ENCODE measurements around the gene CHRM4.

CHRM4 gene

DNA sequence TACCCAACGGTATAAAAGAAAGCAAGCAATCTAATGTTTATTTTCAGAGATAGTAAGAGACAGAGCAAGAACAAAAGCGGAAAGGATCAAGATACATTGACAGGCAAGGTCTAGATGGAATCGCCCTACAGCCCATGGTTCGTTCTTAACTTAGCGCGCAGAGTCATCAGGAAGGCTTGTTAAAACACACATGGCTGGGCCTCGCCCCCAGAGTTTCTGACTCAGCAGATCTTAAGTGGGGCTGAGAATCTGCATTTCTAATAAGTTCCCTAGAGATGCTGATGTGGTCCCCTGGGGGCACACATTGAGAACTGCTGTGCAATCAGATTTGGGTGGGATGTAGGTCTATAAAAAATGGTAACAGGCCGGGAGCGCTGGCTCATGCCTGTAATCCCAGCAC lies 35.8 kb upstream of the CHRM4 start:
- H3K27me3 ChIP-seq (replicated peaks in 2 of 5; ENCODE audit: control insufficient read depth in 4 of 5, insufficient read depth in 5 of 5, low read length in 4 of 5): no peaks in the 10 kb centered on the region
- no peak overlapping the region for H3K27ac ChIP-seq (ENCODE audit: insufficient read depth in 1 of 2, low read depth in 1 of 2, low read length in 2 of 2, poor library complexity in 1 of 2, severe bottlenecking in 2 of 2)
- peaks cover 0 to 31% (median 23%) of the 10 kb centered on the region in 4 experiments for H3K36me3 ChIP-seq (ENCODE audit: control insufficient read depth in 4 of 4, insufficient read depth in 4 of 4, low read length in 3 of 4)
- no peak overlapping the region for H3K4me3 ChIP-seq (ENCODE audit: control insufficient read depth in 1 of 7, extremely low read depth in 1 of 7, insufficient read depth in 4 of 7, low read depth in 2 of 7, low read length in 6 of 7)
- ChIA-PET CTCF (no interaction called here), POLR2A (no interaction called here)
- peak in 2 of 3 donors; percentile 13 to 32 for DNase-seq
- H3K9me3 ChIP-seq (ENCODE audit: control extremely low read depth in 1 of 5, control insufficient read depth in 4 of 5, insufficient read depth in 2 of 5, low read depth in 1 of 5, low read length in 4 of 5): no peaks in the 10 kb centered on the region
- WGBS (ENCODE audit: insufficient coverage): 98% methylated on average over 8 of the region's 9 CpGs
- H3K4me1 ChIP-seq (ENCODE audit: control extremely low read depth in 1 of 4, control insufficient read depth in 4 of 4, insufficient read depth in 4 of 4, low read length in 3 of 4): no peaks in the 10 kb centered on the region

DNA sequence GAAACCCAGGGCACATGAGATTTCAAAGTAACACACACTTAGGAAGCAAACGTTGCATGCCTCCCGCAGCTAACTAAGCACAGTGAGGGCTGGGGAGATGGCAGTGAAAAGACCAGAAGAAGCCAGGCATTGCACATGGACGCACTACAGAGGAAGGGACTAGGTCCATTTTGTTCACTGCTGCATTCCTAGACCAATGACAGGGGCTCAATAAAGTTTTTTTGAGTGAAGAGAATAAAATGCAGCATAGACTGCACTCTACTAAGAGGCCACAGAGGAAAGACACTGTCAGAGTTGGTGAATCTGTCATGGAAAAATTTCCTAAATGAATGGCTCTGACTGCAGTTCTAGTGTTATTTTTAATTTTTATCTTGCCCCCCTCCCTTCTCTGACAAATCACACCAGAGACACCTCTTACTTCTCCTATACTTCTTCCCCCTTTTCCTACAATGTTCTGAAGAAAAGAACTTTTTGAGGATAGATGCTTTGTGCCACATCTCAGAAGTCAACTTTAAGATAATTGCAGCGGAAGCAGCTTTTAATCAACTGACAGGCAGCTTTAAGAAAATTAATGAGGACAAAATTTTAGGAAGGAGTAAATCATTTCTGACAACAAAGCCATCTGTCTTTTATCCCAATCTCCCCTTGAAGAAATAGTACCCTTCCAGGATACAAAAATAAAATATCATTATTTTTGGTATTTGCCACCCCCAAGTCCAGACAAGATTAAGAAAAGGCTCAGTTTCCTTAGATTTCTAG lies 34.8 kb upstream of the CHRM4 start:
- Histone ChIP-seq H3K9me3 (ENCODE audit: control extremely low read depth in 1 of 5, control insufficient read depth in 4 of 5, insufficient read depth in 2 of 5, low read depth in 1 of 5, low read length in 4 of 5) (no peaks in the 10 kb centered on the region), H3K36me3 (ENCODE audit: control insufficient read depth in 4 of 4, insufficient read depth in 4 of 4, low read length in 3 of 4) (peaks cover 2 to 36% (median 25%) of the 10 kb centered on the region in 4 experiments), H3K27ac (ENCODE audit: insufficient read depth in 1 of 2, low read depth in 1 of 2, low read length in 2 of 2, poor library complexity in 1 of 2, severe bottlenecking in 2 of 2) (peak overlapping the region in 1 of 2 experiments; percentile 37), H3K27me3 (replicated peaks in 2 of 5; ENCODE audit: control insufficient read depth in 4 of 5, insufficient read depth in 5 of 5, low read length in 4 of 5) (no peaks in the 10 kb centered on the region), H3K4me1 (ENCODE audit: control extremely low read depth in 1 of 4, control insufficient read depth in 4 of 4, insufficient read depth in 4 of 4, low read length in 3 of 4) (no peaks in the 10 kb centered on the region), H3K4me3 (ENCODE audit: control insufficient read depth in 1 of 7, extremely low read depth in 1 of 7, insufficient read depth in 4 of 7, low read depth in 2 of 7, low read length in 6 of 7) (no peak overlapping the region)
- DNase-seq: peak in 2 of 3 donors; percentile 27 to 45
- POLR2A ChIA-PET: no interaction called here
- CTCF ChIA-PET: no interaction called here
- WGBS (ENCODE audit: insufficient coverage): 100% methylated on average over 2 of the region's 4 CpGs

DNA sequence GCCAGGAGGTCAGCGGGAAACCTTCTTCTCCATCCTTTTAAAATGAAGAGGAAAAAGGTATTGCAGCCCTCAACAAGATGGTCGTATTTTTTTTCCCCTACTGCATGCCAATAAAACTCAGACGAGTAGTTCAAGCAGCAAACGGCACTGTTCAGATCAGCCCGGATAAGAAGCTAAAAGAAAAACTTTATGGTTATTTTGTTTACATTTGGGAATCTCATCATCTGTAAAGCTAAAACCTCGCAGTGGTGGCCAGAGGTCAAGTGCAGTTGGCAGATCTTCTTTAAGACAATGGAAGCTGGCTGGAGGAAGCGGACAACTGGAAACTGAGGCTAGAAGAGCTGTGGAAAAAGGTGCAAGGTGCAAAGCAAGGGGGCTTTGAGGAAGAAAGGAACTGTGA lies 31.0 kb upstream of the CHRM4 start:
- Histone ChIP-seq H3K36me3 (ENCODE audit: control insufficient read depth in 4 of 4, insufficient read depth in 4 of 4, low read length in 3 of 4) (peaks cover 3 to 24% (median 17%) of the 10 kb centered on the region in 4 experiments), H3K27ac (ENCODE audit: insufficient read depth in 1 of 2, low read depth in 1 of 2, low read length in 2 of 2, poor library complexity in 1 of 2, severe bottlenecking in 2 of 2) (no peak overlapping the region), H3K9me3 (ENCODE audit: control extremely low read depth in 1 of 5, control insufficient read depth in 4 of 5, insufficient read depth in 2 of 5, low read depth in 1 of 5, low read length in 4 of 5) (no peaks in the 10 kb centered on the region), H3K4me3 (ENCODE audit: control insufficient read depth in 1 of 7, extremely low read depth in 1 of 7, insufficient read depth in 4 of 7, low read depth in 2 of 7, low read length in 6 of 7) (no peak overlapping the region), H3K27me3 (replicated peaks in 2 of 5; ENCODE audit: control insufficient read depth in 4 of 5, insufficient read depth in 5 of 5, low read length in 4 of 5) (no peaks in the 10 kb centered on the region), H3K4me1 (ENCODE audit: control extremely low read depth in 1 of 4, control insufficient read depth in 4 of 4, insufficient read depth in 4 of 4, low read length in 3 of 4) (no peaks in the 10 kb centered on the region)
- ChIA-PET CTCF (no interaction called here), POLR2A (no interaction called here)
- WGBS (ENCODE audit: insufficient coverage): 94% methylated on average over 3 of the region's 7 CpGs
- DNase-seq: no peak

DNA sequence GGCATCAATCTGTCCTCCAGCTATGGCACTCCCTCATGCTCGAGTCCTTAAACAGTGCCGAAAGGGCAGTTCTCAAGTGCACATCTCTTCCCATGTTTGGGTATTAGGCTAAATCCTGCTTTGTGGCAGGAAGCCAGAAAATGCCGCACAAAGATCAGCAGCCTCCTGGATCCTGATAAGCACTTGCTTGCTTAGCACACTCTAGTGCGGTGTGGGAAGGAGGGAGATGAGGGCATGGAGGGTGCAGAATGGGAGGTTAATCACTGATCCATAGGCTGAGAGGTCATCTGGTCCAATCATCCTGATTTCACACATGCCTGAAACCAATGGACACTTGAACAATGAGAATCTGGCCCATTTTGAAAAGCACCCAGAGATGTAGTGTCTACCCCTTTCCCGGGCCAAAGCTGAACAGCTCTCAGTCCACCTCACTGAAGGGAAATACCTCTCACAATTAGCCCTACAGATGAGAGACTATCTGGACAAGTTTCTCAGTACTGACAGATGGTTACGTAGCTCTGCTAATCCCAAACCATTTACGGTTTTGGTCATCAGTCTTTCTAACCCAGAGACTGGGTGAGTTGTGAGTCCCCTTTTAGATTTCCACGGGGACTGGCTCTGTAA lies 29.8 kb upstream of the CHRM4 start:
- Histone ChIP-seq H3K4me3 (ENCODE audit: control insufficient read depth in 1 of 7, extremely low read depth in 1 of 7, insufficient read depth in 4 of 7, low read depth in 2 of 7, low read length in 6 of 7) (no peak overlapping the region), H3K36me3 (ENCODE audit: control insufficient read depth in 4 of 4, insufficient read depth in 4 of 4, low read length in 3 of 4) (peaks cover 4 to 31% (median 21%) of the 10 kb centered on the region in 4 experiments), H3K9me3 (ENCODE audit: control extremely low read depth in 1 of 5, control insufficient read depth in 4 of 5, insufficient read depth in 2 of 5, low read depth in 1 of 5, low read length in 4 of 5) (no peaks in the 10 kb centered on the region), H3K27ac (ENCODE audit: insufficient read depth in 1 of 2, low read depth in 1 of 2, low read length in 2 of 2, poor library complexity in 1 of 2, severe bottlenecking in 2 of 2) (no peak overlapping the region), H3K27me3 (replicated peaks in 2 of 5; ENCODE audit: control insufficient read depth in 4 of 5, insufficient read depth in 5 of 5, low read length in 4 of 5) (no peaks in the 10 kb centered on the region), H3K4me1 (ENCODE audit: control extremely low read depth in 1 of 4, control insufficient read depth in 4 of 4, insufficient read depth in 4 of 4, low read length in 3 of 4) (no peaks in the 10 kb centered on the region)
- no peak for DNase-seq
- ChIA-PET CTCF (no interaction called here), POLR2A (no interaction called here)
- 91% methylated on average over 7 of the region's 8 CpGs for WGBS (ENCODE audit: insufficient coverage)

DNA sequence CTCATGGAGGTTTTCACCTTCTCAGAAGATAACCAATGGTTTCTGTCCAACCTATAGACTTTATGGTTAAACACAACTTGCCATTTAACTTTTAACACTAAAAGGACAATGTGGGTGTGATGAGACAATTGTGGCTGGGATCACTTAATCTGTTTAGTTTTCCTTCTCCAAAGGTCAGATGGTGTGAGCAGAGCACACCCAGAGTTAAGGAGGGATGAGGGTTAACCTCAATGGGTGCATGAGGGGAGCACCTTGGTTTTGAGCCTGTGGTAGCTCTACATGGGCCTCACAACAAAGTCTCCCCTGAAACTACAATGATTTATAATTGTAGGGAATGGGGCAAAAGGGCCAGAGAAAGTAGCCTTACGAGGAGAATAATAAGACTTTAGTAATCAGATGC lies 28.9 kb upstream of the CHRM4 start:
- no peak overlapping the region for H3K27ac ChIP-seq (ENCODE audit: insufficient read depth in 1 of 2, low read depth in 1 of 2, low read length in 2 of 2, poor library complexity in 1 of 2, severe bottlenecking in 2 of 2)
- peaks cover 7 to 40% (median 24%) of the 10 kb centered on the region in 4 experiments for H3K36me3 ChIP-seq (ENCODE audit: control insufficient read depth in 4 of 4, insufficient read depth in 4 of 4, low read length in 3 of 4)
- ChIA-PET CTCF (interaction anchor here (1.2 kb wide), 1 partner anchor 10 kb away, joined by 4 read pairs; no protein-coding TSS in a partner anchor), POLR2A (no interaction called here)
- no peaks in the 10 kb centered on the region for H3K27me3 ChIP-seq (replicated peaks in 2 of 5; ENCODE audit: control insufficient read depth in 4 of 5, insufficient read depth in 5 of 5, low read length in 4 of 5)
- WGBS (ENCODE audit: insufficient coverage): 100% methylated on average over 1 of the region's 1 CpG
- DNase-seq: no peak
- no peaks in the 10 kb centered on the region for H3K9me3 ChIP-seq (ENCODE audit: control extremely low read depth in 1 of 5, control insufficient read depth in 4 of 5, insufficient read depth in 2 of 5, low read depth in 1 of 5, low read length in 4 of 5)
- no peaks in the 10 kb centered on the region for H3K4me1 ChIP-seq (ENCODE audit: control extremely low read depth in 1 of 4, control insufficient read depth in 4 of 4, insufficient read depth in 4 of 4, low read length in 3 of 4)
- H3K4me3 ChIP-seq (ENCODE audit: control insufficient read depth in 1 of 7, extremely low read depth in 1 of 7, insufficient read depth in 4 of 7, low read depth in 2 of 7, low read length in 6 of 7): no peak overlapping the region

DNA sequence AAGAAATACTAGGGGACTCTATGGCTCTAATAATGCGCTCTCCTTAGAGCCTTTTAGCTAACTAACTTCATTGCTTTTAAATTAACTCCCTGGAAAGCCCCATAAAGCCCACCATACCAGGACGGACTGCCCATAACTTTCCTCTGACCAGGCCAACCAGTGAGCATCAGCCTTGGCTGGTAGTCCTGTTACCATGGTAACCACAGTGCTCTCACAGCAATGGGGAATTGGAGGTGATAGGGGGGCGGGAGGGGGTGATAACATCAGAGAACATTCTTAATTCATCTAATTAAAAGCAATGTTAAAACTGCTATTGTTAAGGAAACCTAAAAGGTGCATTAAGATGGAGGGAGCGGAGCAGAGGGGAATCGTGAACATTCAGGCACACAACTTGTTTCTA lies 27.2 kb upstream of the CHRM4 start:
- POLR2A ChIA-PET: no interaction called here
- Histone ChIP-seq H3K4me1 (ENCODE audit: control extremely low read depth in 1 of 4, control insufficient read depth in 4 of 4, insufficient read depth in 4 of 4, low read length in 3 of 4) (no peaks in the 10 kb centered on the region), H3K27ac (ENCODE audit: insufficient read depth in 1 of 2, low read depth in 1 of 2, low read length in 2 of 2, poor library complexity in 1 of 2, severe bottlenecking in 2 of 2) (no peak overlapping the region), H3K36me3 (ENCODE audit: control insufficient read depth in 4 of 4, insufficient read depth in 4 of 4, low read length in 3 of 4) (peaks cover 12 to 57% (median 36%) of the 10 kb centered on the region in 4 experiments), H3K4me3 (ENCODE audit: control insufficient read depth in 1 of 7, extremely low read depth in 1 of 7, insufficient read depth in 4 of 7, low read depth in 2 of 7, low read length in 6 of 7) (no peak overlapping the region), H3K9me3 (ENCODE audit: control extremely low read depth in 1 of 5, control insufficient read depth in 4 of 5, insufficient read depth in 2 of 5, low read depth in 1 of 5, low read length in 4 of 5) (no peaks in the 10 kb centered on the region), H3K27me3 (replicated peaks in 2 of 5; ENCODE audit: control insufficient read depth in 4 of 5, insufficient read depth in 5 of 5, low read length in 4 of 5) (no peaks in the 10 kb centered on the region)
- 96% methylated on average over 3 of the region's 5 CpGs for WGBS (ENCODE audit: insufficient coverage)
- no peak for DNase-seq
- CTCF ChIA-PET: no interaction called here

DNA sequence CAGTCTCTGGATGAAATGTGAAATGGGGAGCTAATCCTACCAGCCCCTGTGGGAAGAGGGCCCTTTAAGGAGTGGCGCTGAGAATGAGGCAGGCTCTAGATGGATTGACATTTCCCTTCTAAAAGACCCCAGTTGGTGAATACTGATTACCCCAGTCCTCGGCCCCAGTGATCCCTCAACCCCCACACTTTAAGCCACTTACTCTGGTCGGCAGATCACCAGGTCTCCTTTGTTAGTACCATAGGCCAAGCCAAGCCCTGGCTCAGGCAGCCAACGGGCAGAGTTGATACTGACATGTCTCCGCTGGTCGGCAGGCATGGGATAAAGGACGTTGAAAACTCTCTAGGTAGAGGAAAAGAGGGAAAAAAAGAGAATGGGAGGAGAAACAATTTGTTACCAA lies 26.1 kb upstream of the CHRM4 start:
- H3K4me1 ChIP-seq (ENCODE audit: control extremely low read depth in 1 of 4, control insufficient read depth in 4 of 4, insufficient read depth in 4 of 4, low read length in 3 of 4): no peaks in the 10 kb centered on the region
- CTCF ChIA-PET: no interaction called here
- POLR2A ChIA-PET: no interaction called here
- no peak for DNase-seq
- WGBS (ENCODE audit: insufficient coverage): 95% methylated on average over 6 of the region's 7 CpGs
- no peaks in the 10 kb centered on the region for H3K27me3 ChIP-seq (replicated peaks in 2 of 5; ENCODE audit: control insufficient read depth in 4 of 5, insufficient read depth in 5 of 5, low read length in 4 of 5)
- no peak overlapping the region for H3K4me3 ChIP-seq (ENCODE audit: control insufficient read depth in 1 of 7, extremely low read depth in 1 of 7, insufficient read depth in 4 of 7, low read depth in 2 of 7, low read length in 6 of 7)
- H3K36me3 ChIP-seq (ENCODE audit: control insufficient read depth in 4 of 4, insufficient read depth in 4 of 4, low read length in 3 of 4): peaks cover 15 to 61% (median 38%) of the 10 kb centered on the region in 4 experiments
- H3K9me3 ChIP-seq (ENCODE audit: control extremely low read depth in 1 of 5, control insufficient read depth in 4 of 5, insufficient read depth in 2 of 5, low read depth in 1 of 5, low read length in 4 of 5): no peaks in the 10 kb centered on the region
- no peak overlapping the region for H3K27ac ChIP-seq (ENCODE audit: insufficient read depth in 1 of 2, low read depth in 1 of 2, low read length in 2 of 2, poor library complexity in 1 of 2, severe bottlenecking in 2 of 2)
